C4-2B (cell line): ENCODE results near the gene NRXN3.

ENCODE experiments used
- ZFX ChIP-seq: fragments of 450-650 bp; IDR thresholded peaks from 2 replicates; pipeline ENCODE4 v1.6.1; 2017
- TF ChIP-seq, protein P1 (sequence below): fragments of 450-650 bp; conservative IDR thresholded peaks from 2 replicates; pipeline ENCODE4 v1.5.1; 2017; ENCODE audit warnings: mild to moderate bottlenecking

GRCh38 chr14:79285263-79285662, 1115.1 kb downstream of the NRXN3 start:
- TF ChIP-seq, protein P1, sequence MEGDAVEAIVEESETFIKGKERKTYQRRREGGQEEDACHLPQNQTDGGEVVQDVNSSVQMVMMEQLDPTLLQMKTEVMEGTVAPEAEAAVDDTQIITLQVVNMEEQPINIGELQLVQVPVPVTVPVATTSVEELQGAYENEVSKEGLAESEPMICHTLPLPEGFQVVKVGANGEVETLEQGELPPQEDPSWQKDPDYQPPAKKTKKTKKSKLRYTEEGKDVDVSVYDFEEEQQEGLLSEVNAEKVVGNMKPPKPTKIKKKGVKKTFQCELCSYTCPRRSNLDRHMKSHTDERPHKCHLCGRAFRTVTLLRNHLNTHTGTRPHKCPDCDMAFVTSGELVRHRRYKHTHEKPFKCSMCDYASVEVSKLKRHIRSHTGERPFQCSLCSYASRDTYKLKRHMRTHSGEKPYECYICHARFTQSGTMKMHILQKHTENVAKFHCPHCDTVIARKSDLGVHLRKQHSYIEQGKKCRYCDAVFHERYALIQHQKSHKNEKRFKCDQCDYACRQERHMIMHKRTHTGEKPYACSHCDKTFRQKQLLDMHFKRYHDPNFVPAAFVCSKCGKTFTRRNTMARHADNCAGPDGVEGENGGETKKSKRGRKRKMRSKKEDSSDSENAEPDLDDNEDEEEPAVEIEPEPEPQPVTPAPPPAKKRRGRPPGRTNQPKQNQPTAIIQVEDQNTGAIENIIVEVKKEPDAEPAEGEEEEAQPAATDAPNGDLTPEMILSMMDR, result no peak
- TF ChIP-seq ZFX, result no peak
